HL-60/S4 treated with phorbol 12-myristate 13-acetate at 8.2 ng/mL for 4 days and 3 days (cell line): Measurements from ENCODE around the gene SLC16A4.

ENCODE experiments used
- in situ Hi-C: fragments of 300-500 bp; cut with MboI; formaldehyde crosslinking; loops from 2 replicates; pipeline ENCODE4 v1.15.0; 2022; ENCODE audit warnings: low sequenced_read_pairs

Gene SLC16A4

DNA sequence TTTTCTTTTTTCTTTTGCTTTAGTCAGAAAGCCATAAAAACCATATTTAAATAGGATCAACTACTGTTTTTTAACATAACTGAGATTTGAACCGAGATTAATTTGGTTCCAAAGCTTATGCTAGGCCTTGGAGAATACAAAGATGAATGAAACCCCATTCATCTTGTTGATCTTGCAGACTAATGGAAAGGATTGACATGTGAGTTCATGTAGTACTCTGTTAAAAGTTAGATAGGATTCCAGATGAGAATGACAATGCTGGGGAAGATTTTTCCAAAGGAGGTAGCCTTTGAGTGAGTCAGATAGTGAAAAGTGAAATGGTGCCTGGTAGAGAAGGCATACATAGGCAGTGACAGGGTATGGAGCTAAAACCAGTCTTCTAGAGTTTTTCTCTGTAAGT lies 29.0 kb downstream of the SLC16A4 start:
- in situ Hi-C loops: no loop called here

GRCh38 chr1:110360431-110360830 lies 30.4 kb downstream of the SLC16A4 start:
- in situ Hi-C loops: no loop called here

- in situ Hi-C loops: no loop called here
These were observed 34.4 kb downstream of the SLC16A4 start for GRCh38 chr1:110356379-110356778.

GRCh38 chr1:110355321-110355720 lies 35.5 kb downstream of the SLC16A4 start:
- in situ Hi-C loops: no loop called here

DNA sequence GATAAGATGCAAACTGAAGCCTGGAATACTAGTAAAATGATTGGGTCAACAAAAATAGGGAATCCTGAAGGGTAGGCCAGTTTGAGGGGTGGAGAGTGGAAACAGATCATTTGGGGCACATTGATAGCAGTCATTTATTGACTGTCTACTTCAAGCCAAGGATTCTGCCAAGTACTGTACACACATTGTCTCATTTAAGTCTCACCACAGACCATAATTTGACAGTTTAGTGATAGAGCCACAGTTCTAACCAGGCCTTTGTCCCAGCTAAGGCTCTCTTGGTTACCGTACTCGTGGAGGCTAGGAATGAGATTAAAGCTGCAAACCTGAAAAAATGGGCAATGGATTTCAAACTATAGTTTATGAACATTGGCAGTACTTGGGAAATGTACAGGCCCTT lies 40.5 kb downstream of the SLC16A4 start:
- in situ Hi-C loops: no loop called here

- in situ Hi-C loops: no loop called here
These were observed 42.1 kb downstream of the SLC16A4 start for GRCh38 chr1:110348771-110349170.

DNA sequence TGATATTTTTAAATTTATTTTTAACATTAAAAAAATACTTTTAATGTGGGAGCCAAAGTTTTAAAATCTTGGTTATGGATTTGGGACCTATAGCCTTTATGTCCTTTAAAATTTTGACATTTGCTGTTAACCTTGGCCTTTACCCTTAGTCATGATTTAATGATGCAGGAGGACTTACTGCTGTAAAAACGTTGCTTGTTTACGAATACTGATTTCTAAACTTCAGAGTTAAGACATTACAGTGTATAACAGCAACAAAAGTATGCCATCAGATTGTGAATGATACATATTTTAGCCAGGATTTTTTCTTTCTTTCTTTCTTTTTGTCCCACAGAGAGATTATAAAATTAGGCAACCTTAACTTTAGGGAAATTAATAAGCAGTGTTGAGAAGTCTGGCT lies 42.8 kb downstream of the SLC16A4 start:
- in situ Hi-C loops: no loop called here

GRCh38 chr1:110347182-110347893 lies 43.5 kb downstream of the SLC16A4 start:
- in situ Hi-C loops: no loop called here

DNA sequence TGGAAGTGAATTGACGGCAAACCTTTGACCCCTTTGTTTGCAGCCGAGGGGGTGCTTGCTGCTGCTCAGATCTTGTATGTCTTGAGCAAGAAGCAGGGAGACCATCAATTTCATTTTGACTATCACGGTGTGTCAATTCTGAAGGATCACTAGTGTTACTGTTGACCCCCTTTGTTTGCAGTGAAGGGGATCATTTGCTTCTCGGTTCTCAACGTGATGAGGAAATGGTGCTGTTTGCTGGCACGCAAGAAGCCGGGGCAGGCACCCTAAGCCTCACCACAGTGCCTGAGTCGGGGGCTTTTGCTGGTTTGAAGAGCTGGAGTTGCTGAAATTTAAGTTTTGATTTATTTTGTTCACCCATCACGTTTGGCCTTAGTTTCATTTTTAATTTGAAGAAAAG lies 44.1 kb downstream of the SLC16A4 start:
- in situ Hi-C loops: no loop called here

- in situ Hi-C loops: no loop called here
These were observed 45.3 kb downstream of the SLC16A4 start for GRCh38 chr1:110345480-110345879.

DNA sequence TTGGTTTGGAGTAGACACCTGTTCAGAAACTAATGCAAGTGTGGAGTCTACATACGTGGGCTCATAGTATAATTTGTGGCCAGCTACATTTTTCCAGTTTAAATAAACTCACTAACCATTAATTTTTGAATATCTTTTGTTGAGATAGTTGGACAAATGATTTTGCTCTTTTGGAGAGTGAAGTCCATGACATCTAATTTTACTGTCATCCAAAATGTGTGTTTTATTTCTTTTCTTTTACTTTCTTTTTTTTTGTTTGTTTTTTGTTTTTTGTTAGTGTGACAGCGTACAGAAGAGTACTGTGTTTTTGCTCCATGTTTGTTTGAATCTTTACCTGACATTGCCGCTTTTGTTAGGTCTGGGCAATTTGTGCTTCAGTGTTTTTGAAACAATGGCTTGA lies 46.7 kb downstream of the SLC16A4 start:
- in situ Hi-C loops: no loop called here

- in situ Hi-C loops: no loop called here
These were observed 47.6 kb downstream of the SLC16A4 start for GRCh38 chr1:110343249-110343648.

DNA sequence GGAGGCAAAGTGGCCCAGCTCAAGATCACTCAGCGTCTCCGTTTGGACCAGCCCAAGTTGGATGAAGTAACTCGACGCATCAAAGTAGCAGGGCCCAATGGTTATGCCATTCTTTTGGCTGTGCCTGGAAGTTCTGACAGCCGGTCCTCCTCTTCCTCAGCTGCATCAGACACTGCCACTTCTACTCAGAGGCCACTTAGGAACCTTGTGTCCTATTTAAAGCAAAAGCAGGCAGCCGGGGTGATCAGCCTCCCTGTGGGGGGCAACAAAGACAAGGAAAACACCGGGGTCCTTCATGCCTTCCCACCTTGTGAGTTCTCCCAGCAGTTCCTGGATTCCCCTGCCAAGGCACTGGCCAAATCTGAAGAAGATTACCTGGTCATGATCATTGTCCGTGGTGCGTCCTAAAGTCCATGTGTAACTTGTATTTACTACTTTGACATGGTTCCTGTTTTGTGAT lies 48.9 kb downstream of the SLC16A4 start:
- in situ Hi-C loops: no loop called here

DNA sequence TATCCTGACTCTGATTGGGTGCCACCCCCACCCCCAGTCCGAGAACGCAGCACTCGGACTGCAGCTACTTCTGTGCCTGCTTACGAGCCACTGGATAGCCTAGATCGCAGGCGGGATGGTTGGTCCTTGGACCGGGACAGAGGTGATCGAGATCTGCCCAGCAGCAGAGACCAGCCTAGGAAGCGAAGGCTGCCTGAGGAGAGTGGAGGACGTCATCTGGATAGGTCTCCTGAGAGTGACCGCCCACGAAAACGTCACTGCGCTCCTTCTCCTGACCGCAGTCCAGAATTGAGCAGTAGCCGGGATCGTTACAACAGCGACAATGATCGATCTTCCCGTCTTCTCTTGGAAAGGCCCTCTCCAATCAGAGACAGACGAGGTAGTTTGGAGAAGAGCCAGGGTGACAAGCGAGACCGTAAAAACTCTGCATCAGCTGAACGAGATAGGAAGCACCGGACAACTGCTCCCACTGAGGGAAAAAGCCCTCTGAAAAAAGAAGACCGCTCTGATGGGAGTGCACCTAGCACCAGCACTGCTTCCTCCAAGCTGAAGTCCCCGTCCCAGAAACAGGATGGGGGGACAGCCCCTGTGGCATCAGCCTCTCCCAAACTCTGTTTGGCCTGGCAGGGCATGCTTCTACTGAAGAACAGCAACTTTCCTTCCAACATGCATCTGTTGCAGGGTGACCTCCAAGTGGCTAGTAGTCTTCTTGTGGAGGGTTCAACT lies 49.5 kb downstream of the SLC16A4 start:
- in situ Hi-C loops: no loop called here

DNA sequence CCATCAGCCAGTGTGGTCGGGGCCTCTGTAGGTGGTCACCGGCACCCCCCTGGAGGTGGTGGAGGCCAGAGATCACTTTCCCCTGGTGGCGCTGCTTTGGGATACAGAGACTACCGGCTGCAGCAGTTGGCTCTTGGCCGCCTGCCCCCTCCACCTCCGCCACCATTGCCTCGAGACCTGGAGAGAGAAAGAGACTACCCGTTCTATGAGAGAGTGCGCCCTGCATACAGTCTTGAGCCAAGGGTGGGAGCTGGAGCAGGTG lies 50.7 kb downstream of the SLC16A4 start:
- in situ Hi-C loops: no loop called here

DNA sequence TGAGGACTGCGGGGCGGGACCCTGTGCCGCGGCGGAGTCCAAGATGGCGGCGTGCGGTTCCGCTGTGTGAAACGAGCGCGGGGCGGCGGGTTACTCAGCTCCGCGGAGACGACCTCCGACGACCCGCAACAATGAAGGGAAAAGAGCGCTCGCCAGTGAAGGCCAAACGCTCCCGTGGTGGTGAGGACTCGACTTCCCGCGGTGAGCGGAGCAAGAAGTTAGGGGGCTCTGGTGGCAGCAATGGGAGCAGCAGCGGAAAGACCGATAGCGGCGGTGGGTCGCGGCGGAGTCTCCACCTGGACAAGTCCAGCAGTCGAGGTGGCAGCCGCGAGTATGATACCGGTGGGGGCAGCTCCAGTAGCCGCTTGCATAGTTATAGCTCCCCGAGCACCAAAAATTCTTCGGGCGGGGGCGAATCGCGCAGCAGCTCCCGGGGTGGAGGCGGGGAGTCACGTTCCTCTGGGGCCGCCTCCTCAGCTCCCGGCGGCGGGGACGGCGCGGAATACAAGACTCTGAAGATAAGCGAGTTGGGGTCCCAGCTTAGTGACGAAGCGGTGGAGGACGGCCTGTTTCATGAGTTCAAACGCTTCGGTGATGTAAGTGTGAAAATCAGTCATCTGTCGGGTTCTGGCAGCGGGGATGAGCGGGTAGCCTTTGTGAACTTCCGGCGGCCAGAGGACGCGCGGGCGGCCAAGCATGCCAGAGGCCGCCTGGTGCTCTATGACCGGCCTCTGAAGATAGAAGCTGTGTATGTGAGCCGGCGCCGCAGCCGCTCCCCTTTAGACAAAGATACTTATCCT lies 51.2 kb downstream of the SLC16A4 start:
- in situ Hi-C loops: no loop called here

- in situ Hi-C loops: no loop called here
These were observed 51.9 kb downstream of the SLC16A4 start, which contains the start of gene RBM15 for GRCh38 chr1:110338886-110339406. TSS of gene RBM15 (plus strand) at chr1:110339377. CDS start at chr1:110339406, 29 bp downstream.

DNA sequence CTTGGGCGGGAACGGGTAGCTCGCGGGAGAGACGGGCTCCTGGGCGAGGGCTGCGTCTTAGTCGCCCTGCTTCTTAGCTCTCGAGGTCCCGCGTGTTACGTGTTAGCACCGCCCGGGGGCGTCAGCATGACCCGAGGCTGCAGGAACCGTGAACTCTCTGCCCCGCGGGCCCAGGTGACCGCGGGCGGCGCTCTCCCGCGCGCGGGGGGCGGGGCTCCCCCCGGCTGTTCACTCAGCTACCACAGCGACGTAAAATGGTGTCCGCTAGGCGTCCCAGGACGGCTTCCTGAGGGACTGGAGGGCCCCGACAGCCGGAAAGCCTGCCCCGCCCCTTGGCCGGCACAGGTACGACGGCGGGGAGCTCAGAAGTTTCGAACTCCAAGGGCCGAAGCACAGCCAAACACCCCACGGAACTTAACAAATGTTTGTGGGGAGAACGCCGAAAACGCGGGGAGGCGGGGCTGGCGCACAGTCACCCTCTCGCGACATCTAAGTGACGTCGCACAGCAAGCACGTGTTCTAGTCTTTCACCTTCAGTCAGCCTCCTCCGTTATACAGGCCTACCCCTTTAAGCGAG lies 52.4 kb downstream of the SLC16A4 start:
- in situ Hi-C loops: no loop called here

DNA sequence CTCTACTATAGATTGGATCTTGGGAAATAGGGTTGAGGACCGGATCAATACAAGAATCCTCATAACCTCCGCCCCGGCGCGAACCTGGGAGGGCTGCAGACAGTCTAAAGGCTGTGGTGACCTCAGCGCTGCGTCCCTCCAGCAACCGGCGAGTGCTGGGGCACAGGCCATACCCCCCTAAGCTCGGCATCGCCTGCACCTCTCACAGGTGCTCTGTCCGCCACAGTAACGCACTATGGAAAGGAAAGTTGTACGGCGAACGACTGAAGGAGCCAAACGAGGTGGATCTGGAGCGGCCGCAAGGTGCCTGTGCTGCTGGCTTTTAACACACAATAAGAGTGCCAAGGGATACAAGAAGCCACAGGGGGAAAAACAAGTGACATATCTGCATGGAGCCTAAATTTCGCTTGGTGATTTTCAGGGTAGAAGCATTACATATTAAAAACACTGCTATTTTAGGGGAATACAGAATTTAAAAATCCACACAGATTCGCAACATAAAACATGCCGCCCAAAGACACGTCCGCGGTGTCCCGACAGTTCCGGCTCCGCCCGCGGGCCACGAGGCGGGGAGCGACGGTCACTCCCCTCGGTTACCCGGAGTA lies 53.0 kb downstream of the SLC16A4 start:
- in situ Hi-C loops: no loop called here

- in situ Hi-C loops: no loop called here
These were observed 54.4 kb downstream of the SLC16A4 start for GRCh38 chr1:110336300-110337039.
